PC-3 (cell line): ENCODE results near the gene HNRNPD.

ENCODE experiments used
- CTCF ChIP-seq: fragments of 300-600 bp; sonication (generic); conservative IDR thresholded peaks from 2 replicates; pipeline ENCODE4 v1.5.1; 2017; ENCODE audit warnings: antibody characterized with exemption, low read depth, mild to moderate bottlenecking, low read length
- EZH2 ChIP-seq: fragments of 300-600 bp; sonication (generic); IDR thresholded peaks from one replicate; pipeline ENCODE4 v1.6.1; 2017; ENCODE audit warnings: antibody characterized with exemption, mild to moderate bottlenecking, low read length; ENCODE audit not compliant: unreplicated experiment

DNA sequence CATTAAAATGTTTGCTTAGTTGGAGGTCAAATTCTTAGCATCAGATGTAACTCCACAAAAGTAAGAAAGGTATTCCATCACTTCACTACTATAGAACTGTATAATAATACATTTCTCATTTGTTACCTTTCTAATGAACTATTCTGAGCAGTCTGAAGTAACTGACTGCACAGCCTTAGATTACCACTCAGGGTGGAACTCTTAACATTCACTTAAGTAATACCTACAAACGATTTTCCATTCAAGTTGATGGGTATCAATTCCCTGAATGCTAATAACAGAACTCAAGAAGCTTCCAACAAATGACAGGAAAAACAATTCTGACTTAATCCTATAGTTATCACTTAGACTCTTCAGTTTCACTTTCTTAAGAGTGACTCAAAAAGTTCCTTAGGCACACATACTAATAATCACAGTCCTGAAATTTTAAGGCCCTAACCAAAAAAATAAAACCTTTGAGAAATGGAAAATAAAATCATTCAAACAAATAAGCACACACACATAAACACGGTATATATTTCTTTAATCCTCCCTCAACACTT is 20.9 kb downstream of the HNRNPD start:
- TF ChIP-seq CTCF (no peak), EZH2 (no peak)
